GM18870 (cell line): Measurements from ENCODE around the gene SP3.

Experiments
- ATAC-seq: cut with Tn5 transposase; IDR thresholded peaks from one replicate; pipeline ENCODE4 v1.9.1; 2021; ENCODE audit warnings: moderate library complexity; ENCODE audit not compliant: unreplicated experiment

The SP3 gene

GRCh38 chr2:173969886-173970285 is 4.7 kb upstream of the SP3 start:
- no peak for ATAC-seq

GRCh38 chr2:173968551-173968950 is 3.4 kb upstream of the SP3 start:
- ATAC-seq, result no peak

DNA sequence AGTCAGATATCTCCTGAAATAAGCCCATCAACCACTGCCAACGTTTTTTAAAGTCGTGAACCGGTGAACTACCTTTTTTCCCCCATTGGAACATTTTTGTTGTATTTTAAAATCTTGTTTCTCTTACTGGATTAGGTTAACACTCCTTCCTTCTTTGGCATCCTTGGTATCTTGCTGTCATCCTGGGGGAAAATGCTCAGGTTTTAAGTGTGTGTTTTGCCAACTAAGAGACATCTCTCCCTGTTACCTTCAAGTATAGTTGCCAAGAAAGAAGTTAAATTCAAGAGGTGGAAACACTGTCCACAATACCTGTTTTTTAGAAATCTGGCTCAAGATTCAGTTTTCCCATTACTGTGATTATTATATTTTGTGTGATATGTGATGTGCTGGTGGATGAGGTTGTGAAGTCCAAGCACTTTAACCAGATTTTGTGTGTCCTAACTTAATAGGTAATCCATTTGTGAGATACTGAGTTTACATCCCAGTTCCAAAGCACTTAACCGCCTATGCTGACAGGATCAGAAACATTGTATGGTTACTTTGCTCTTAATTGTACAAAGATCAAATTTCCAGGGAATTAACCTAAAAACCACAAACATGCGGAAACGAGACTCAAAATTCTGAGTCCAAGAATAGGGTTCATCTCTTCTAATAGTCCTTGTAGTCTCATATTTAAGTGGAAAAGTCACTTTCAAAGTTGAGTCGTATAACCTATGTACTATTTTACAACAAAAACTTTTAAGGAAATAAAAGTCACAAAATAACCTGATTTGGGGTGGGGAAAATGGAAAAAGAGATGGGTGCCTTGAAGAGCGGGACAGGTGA is 1.3 kb upstream of the SP3 start:
- no peak for ATAC-seq

DNA sequence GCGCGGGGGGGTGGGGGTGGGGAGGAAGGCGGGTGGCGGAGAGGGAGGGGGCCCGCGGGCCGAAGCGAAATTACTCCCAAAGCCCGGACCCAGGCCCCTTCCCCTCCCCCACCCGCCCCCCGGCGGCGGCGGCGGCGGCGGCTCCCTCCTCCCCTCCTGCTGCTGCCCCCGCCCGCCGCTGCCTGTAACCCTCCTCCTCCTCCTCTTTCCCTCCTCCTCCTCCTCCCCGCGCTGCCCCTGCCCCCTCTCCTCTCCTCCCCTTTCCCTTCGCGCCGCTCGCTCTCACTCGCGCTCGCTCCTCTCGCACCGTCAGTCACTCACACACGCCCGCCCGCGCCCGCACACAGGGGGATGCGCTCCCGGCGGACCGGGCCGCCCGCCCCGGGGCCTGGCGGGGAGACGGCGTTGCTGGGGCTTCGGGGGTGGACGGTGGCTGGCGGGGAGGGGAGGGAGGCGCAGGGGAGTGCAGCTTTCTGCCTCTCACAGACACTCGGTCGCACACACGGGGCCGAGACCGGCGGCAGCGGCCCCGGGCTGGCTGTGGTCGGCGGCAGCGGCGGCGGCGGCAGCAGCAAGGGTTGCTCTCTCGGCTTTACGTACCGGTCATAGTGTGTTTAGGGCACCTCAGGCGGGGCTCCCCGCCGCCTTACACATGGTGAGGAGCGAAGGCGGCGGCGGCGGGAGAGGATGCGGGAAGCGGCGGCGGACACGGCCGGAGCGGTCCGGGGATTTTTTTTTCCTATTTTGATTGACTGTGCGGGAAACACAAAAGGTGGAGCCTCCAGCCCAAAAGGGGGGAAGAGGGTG is 405 bp downstream of the SP3 start:
- ATAC-seq, result no peak

GRCh38 chr2:173963817-173964564 is 1.2 kb downstream of the SP3 start:
- peak; percentile 23 for ATAC-seq

- ATAC-seq, result peak; percentile 19
These were observed 1.8 kb downstream of the SP3 start for GRCh38 chr2:173963323-173963816.

DNA sequence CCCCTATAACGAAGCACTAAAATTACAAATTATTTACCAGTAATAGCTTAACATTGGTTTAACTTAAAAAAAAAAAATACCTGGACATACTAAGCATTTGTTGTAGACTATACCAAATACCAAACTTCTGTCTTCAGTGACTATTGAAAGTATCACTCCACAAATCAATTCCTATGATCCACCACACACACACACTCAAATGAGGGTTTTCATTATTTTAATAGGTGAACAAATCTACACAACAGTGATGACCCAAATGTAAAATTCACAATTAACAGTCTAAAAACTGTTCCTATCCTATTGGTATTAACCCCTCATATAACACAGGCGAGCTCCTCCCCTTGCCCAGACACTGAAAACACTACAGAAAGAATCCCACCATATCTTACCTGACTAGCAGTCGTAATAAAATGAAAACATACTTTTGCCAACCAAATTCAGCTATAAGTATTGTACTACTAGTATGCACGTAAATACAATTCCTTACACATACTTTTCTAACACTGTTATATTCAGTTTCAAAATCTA is 2.5 kb downstream of the SP3 start:
- ATAC-seq, result no peak

DNA sequence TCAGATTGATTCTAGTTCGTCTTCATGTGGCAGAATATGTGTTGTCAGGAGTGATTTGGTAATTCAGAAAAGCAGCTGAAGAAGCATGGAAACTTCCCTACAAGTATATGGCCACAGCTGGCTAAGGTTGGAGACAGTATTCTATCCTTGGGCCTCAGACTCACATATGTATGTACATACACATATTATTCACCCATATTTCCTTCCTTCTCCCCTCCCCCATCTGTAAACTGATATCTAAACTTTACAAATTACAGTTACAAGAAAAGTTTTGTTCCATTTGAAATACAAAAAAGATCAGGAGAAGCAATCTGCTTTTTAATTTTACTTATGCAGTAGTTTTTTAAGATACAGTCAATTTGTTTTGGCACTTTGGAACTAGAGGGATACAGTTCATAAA is 3.1 kb downstream of the SP3 start:
- ATAC-seq, result no peak

DNA sequence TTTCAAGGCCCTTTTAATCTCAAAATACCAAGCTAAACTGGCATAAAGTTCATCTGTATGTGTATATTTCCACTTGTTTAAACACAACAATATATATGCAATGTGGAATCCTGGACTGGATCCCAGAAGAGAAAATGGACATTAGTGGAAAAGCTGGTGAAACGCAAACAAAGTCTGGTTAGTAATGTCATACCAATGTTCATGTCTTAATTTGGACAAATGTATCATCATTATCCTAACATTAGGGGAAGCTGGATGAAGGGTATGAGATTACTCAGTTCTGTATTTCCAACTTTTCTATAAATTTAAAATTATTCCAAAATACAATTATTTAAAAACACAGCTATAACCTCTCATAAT is 3.8 kb downstream of the SP3 start:
- no peak for ATAC-seq

DNA sequence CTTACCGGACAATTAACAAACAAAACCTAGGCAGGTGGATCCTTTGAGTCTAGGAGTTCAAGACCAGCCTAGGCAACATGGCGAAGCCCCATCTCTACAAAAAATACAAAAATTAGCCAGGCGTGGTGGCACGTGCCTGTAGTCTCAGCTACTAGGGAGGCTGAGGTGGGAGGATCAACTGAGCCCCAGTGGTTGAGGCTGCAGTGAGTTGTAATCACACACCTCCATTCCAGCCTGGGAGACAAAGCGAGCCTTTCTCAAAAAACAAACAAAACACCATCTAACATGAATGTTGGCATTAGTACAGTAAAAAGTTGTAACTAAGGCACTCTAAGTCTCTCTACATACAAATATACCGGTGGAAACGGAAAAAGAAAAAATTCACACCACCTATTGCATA is 5.3 kb downstream of the SP3 start:
- no peak for ATAC-seq

- no peak for ATAC-seq
These were observed 5.8 kb downstream of the SP3 start for GRCh38 chr2:173959358-173959884.

DNA sequence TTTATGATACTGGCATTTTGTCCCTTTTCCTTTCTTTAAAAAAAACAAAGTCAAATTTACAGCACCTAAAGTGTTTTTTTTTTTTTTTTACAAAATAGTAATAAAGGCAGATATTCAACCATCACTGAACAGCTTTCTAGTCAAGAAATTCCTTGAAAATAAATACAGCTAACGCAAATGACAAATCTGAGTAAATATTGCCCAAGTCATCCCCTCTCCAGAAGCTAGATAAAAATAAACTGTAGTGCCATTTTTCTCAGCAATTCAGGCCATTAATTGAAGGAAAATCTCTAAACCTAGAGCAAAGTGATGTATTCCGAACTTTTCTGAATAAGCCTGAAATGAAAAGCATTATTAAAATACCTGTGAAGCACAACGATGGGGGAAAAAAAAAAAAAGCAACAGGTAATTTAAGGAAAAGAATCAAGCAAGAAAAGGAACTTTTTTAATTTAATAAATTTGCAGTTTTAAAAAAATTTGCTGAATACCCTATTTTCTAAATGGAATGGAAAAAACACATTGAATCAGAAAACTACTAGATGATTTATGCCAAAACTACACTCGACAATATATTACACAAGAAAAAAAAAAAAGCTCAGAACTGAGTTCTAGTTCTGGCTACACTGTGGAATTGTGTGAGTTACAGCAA is 6.9 kb downstream of the SP3 start:
- no peak for ATAC-seq

- ATAC-seq, result no peak
These were observed 7.7 kb downstream of the SP3 start for GRCh38 chr2:173957517-173957916.

- no peak for ATAC-seq
These were observed 8.7 kb downstream of the SP3 start for GRCh38 chr2:173956454-173956853.

DNA sequence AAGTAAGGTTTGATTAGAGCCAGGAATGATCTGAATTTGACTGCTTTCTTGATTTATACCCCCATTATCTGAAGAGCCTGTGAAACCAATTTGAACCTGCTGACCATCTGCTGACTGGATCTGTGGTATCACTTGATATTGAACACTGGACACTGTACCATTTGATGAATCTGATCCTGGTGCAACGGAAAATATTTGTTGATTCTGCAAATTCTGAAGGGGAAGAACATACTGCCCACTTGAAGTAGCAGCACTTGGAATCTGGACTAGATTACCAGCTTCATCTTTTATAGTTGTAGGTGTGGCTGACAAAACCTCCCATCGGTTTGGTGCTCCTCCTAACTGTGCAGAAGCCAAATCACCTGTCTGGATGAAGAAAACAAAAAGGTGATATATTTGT is 9.3 kb downstream of the SP3 start:
- no peak for ATAC-seq

DNA sequence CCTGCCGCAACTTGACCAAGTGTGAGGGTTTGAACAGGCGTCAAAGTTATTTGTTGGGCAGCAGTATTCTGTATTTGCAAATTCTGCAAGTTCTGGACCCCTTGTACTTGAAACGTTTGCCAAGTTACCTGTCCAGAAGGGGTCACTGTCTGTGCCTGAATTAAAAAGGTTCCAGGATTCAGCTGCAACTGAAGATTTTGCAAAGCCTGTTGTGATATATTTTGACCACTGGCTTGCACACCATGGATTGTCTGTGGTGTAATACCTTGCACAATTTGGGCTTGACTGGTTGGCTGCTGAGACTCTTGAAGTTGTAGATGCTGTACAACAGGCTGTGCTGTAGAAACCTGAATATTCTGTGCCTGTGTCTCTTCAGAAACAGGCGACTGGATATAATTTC is 10.2 kb downstream of the SP3 start:
- no peak for ATAC-seq

DNA sequence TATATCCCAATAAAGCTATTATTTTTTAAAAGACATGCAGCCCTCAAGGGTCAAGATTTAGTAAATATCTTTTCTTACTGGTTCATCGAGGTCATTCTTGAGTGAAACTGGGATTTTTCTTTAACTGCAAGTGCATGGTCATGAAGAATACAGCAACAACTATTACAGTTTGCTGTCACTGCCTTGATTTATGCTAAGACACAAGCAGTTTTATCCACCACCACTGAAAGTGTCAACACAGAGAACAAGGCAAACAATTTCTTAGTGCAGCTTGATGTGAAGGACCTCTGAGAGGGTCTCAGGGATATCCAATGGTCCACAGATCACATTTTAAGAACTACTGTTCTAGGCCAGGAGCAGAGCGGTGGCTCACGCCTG is 12.1 kb downstream of the SP3 start:
- ATAC-seq, result no peak

DNA sequence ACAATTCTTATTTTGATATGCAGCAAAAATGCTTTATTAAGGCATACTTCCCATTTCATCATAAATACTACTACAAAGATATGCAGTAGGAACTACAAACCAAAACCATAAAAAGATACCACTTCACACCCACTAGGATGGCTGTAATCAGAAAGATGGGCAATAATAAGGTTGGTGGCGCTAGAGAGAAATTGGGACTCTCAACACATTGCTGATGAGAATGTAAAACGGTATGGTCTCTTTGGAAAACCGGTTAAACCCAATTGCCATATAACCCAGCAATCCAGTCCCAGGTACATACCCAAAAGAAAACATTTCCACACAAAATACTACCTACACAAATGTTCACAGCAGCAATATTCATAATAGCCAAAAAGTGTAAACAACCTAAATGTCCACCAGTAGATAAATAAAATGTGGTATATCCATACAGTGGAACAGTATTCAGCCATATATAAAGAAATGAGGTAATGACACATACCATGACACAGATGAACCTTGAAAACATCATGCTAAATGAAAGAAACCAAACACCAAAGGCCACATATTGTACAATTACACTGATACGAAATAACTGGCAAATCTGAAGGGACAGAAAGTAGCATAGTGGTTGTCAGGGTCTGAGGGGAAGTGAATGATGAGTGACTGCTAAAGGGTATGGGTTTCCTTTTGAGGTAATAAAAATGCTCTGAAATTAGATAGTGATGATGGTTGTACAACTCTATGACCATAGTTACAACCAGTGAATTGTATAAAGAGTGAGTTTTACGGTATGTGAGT is 12.7 kb downstream of the SP3 start:
- ATAC-seq, result no peak

DNA sequence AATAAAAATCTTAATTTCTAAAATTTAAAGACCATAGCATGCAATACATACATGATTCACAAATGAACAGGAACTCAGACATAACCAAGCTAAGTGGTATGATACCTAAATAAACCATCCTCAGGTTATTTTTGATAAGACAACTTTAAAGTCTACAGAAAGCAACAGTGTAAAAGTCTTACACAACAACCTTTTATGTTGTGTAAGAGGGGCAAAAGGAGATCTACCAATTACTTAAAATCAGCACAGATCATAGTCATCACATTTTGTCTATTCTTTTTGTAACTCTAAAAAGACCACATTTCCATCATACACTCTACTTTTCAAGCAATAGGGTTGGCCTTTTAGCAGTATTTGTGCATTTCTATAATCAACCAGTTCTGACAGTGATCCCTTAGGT is 16.3 kb downstream of the SP3 start:
- ATAC-seq, result no peak

DNA sequence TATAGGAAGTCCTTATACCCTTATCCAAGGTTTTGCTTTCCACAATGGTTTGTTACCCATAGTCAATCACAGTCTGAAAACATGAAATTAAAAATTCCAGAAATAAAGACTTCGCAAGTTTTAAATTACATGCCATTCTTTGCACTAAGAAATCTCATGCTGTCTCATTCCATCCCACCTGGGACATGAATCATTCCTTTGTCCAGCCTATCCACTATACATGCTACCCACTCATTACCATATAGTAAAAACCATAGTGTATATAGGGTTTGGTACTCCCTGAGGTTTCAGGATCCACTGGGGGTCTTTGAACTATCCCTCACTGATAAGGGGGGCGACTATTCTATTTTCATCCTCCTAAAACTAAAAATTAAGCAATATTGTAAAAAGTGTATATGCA is 17.0 kb downstream of the SP3 start:
- ATAC-seq, result no peak
